HepG2 (cell line): ENCODE data around the gene PLEKHN1. TPM values are rescaled to one million over a fixed set of nuclear protein-coding genes. Genes with fewer than 3 reads are reported as not detected.

Experiments used
- ATAC-seq: fragments of 200-7000 bp; cut with Tn5 transposase; 3 replicates; pipeline ENCODE4 v1.9.1; 2020; ENCODE audit warnings: mild to moderate bottlenecking, moderate library complexity
- BruUV-seq: library from RNA; stranded (reverse); fragments of 400-500 nt; replicated peaks from 2 replicates; lab custom pipeline; 2021; lab: Mats Ljungman, UMichigan
- CTCF ChIA-PET: fragments of 300-600 bp; formaldehyde crosslinking; extraction: SDS; loops from one replicate; lab custom pipeline; 2021; ENCODE audit warnings: low total read pairs, inconsistent platforms, low intra/inter-chr PET ratio; lab: Yijun Ruan, JAX
- POLR2A ChIA-PET: fragments of 350-600 bp; sonication (Branson Sonifier 250); formaldehyde crosslinking; loops from one replicate; lab custom pipeline; 2020; ENCODE audit warnings: antibody characterized with exemption, inconsistent platforms; lab: Yijun Ruan, JAX
- DNase-seq: peaks from one replicate; pipeline ENCODE4 v3.0.0-alpha.2; 2015; ENCODE audit warnings: low spot score
- FAIRE-seq: peaks from 3 replicates; lab custom pipeline; 2011; peaks lifted over from hg19 to GRCh38; lab: Jason Lieb, UNC
- H2AFZ ChIP-seq: one replicate; pipeline ENCODE4 v1.6.1; 2011; ENCODE audit warnings: low read length, inconsistent platforms
- H3K27ac ChIP-seq: fragments of 300-600 bp; 3 replicates; pipeline ENCODE4 v1.8.0; 2011; ENCODE audit warnings: mixed run types, mild to moderate bottlenecking, mixed read lengths, low read length, inconsistent platforms; ENCODE audit not compliant: insufficient read depth; ENCODE audit errors: extremely low read length
- H3K27me3 ChIP-seq, 2 experiments: fragments of 200-600 bp in 1 of 2; 2 replicates in 1 of 2; 3 replicates in 1 of 2; pipeline versions ENCODE4 v1.6.0 to v1.8.0; 2011; ENCODE audit warnings: low read length in 2 of 2, mild to moderate bottlenecking in 2 of 2, moderate library complexity in 2 of 2, inconsistent platforms in 1 of 2; ENCODE audit not compliant: insufficient read depth in 2 of 2, control insufficient read depth in 1 of 2
- H3K36me3 ChIP-seq, 2 experiments: fragments of 200-600 bp in 1 of 2; replicated peaks in 1 of 2; 2 replicates in 1 of 2; 3 replicates in 1 of 2; pipeline versions ENCODE4 v1.5.1 to v1.8.0; 2011; ENCODE audit warnings: low read length in 2 of 2, inconsistent platforms in 1 of 2; ENCODE audit not compliant: insufficient read depth in 2 of 2, control insufficient read depth in 1 of 2
- H3K4me1 ChIP-seq: 2 replicates; pipeline ENCODE4 v1.5.1; 2012; ENCODE audit warnings: low read length, inconsistent platforms; ENCODE audit not compliant: insufficient read depth
- H3K4me2 ChIP-seq: 2 replicates; pipeline ENCODE4 v1.6.0; 2011; ENCODE audit warnings: low read depth, low read length, inconsistent platforms
- H3K4me3 ChIP-seq, 3 experiments: fragments of 200-600 bp in 1 of 3; sonication (generic), shearing (Covaris generic) in 1 of 3; replicated peaks in 1 of 3; 2 replicates each; pipeline ENCODE4 v1.5.1; 2011 to 2016; ENCODE audit warnings: low read length in 3 of 3, inconsistent platforms in 2 of 3, low read depth in 2 of 3, mild to moderate bottlenecking in 2 of 3, control low read depth in 1 of 3, mixed read lengths in 1 of 3; ENCODE audit not compliant: insufficient read depth in 1 of 3
- H3K79me2 ChIP-seq: one replicate; pipeline ENCODE4 v1.6.1; 2011; ENCODE audit warnings: low read length, inconsistent platforms; ENCODE audit not compliant: insufficient read depth
- H3K9ac ChIP-seq: 2 replicates; pipeline ENCODE4 v1.6.0; 2011; ENCODE audit warnings: mild to moderate bottlenecking, low read depth, low read length, inconsistent platforms; ENCODE audit not compliant: insufficient read depth
- H3K9me3 ChIP-seq: 2 replicates; pipeline ENCODE4 v1.5.1; 2012; ENCODE audit warnings: mild to moderate bottlenecking, low read length
- H4K20me1 ChIP-seq: 2 replicates; pipeline ENCODE4 v1.6.0; 2011; ENCODE audit warnings: inconsistent platforms, mild to moderate bottlenecking, low read length, moderate library complexity; ENCODE audit not compliant: insufficient read depth
- BHLHE40 ChIP-seq: IDR thresholded peaks from 2 replicates; pipeline ENCODE4 v1.6.1; 2011; ENCODE audit warnings: low read length, improper control_type of control experiment
- CERS6 ChIP-seq: sonication (generic); formaldehyde crosslinking; IDR thresholded peaks from 2 replicates; pipeline ENCODE4 v1.5.0; 2020; ENCODE audit warnings: missing genetic modification reagents
- EZH2 ChIP-seq: conservative IDR thresholded peaks from 2 replicates; pipeline ENCODE4 v1.6.1; 2012; ENCODE audit warnings: mild to moderate bottlenecking, low read depth, low read length, moderate library complexity
- HNRNPLL ChIP-seq: fragments of 200-400 bp; formaldehyde crosslinking; IDR thresholded peaks from 2 replicates; pipeline ENCODE4 v1.6.1; 2017; ENCODE audit warnings: mild to moderate bottlenecking, low read depth, low read length; ENCODE audit not compliant: poor library complexity, severe bottlenecking
- HOXA3 ChIP-seq: sonication (generic); formaldehyde crosslinking; IDR thresholded peaks from 2 replicates; pipeline ENCODE4 v1.5.0; 2020; ENCODE audit warnings: missing genetic modification reagents
- MTF2 ChIP-seq: sonication (generic); formaldehyde crosslinking; IDR thresholded peaks from 2 replicates; pipeline ENCODE4 v1.5.0; 2020; ENCODE audit warnings: missing genetic modification reagents, borderline replicate concordance
- RORA ChIP-seq: sonication (generic); formaldehyde crosslinking; IDR thresholded peaks from 2 replicates; pipeline ENCODE4 v1.5.0; 2020; ENCODE audit warnings: mild to moderate bottlenecking, missing genetic modification reagents, moderate library complexity
- TEF ChIP-seq: sonication (generic); formaldehyde crosslinking; IDR thresholded peaks from 2 replicates; pipeline ENCODE4 v1.5.0; 2020; ENCODE audit warnings: missing genetic modification reagents
- ZBTB34 ChIP-seq: sonication (generic); formaldehyde crosslinking; IDR thresholded peaks from 2 replicates; pipeline ENCODE4 v1.8.0; 2022; ENCODE audit warnings: mild to moderate bottlenecking, missing genetic modification reagents
- ZNF574 ChIP-seq: sonication (generic); formaldehyde crosslinking; IDR thresholded peaks from 2 replicates; pipeline ENCODE4 v1.4.0; 2020; ENCODE audit warnings: missing genetic modification reagents
- ZSCAN25 ChIP-seq: sonication (generic); formaldehyde crosslinking; IDR thresholded peaks from 2 replicates; pipeline ENCODE4 v1.8.0; 2022; ENCODE audit warnings: mild to moderate bottlenecking, missing genetic modification reagents
- WGBS: methylation state at CpG from one replicate; pipeline ENCODE4 v1.1.6; 2017; ENCODE audit warnings: low lambda C conversion rate; 5-methylcytosine and 5-hydroxymethylcytosine counted together
- in situ Hi-C: cut with HindIII; loops from 2 replicates; pipeline ENCODE4 v1.10.0; 2017; ENCODE audit warnings: low pct_unique_long_range_greater_than_20kb; ENCODE audit not compliant: extremely low pct_ligation_motif_present
- intact Hi-C: fragments of 100-400 bp; cut with micrococcal nuclease; formaldehyde crosslinking; loops from one replicate; pipeline ENCODE4 v1.10.0; 2022; ENCODE audit not compliant: unreplicated experiment
- polyA plus RNA-seq, 8 experiments: library from polyadenylated mRNA; depleted of rRNA in 3 of 8; stranded (reverse) in 7 of 8; unstranded in 1 of 8; fragments of >200 nt; fragmentation: Illumina TruSeq in 4 of 8; extraction: Trizol in 4 of 8; gene quantifications; 2 replicates each; pipeline versions ENCODE4 v1.2.1 to v1.2.3, GENCODE V29; 2011 to 2016; ENCODE audit warnings: low read depth in 4 of 8, missing spikeins in 1 of 8, mixed read lengths in 1 of 8; ENCODE audit not compliant: insufficient read depth in 1 of 8
- total RNA-seq, 5 experiments: library from RNA; depleted of rRNA; stranded (reverse); fragments of >200 nt; fragmentation: Illumina TruSeq; extraction: Trizol; gene quantifications; 2 replicates each; pipeline ENCODE4 v1.2.3, GENCODE V29; 2016; ENCODE audit warnings: low read depth in 1 of 5

PLEKHN1 gene
- total and polyA plus RNA-seq, 2 of the 13 experiments (the other 11 are each of a cell fraction or from before 2014, with no cell fraction given): 0.42 to 0.58 TPM

- POLR2A ChIA-PET: no interaction called here
- Histone ChIP-seq H3K4me3 (no peak overlapping the region), H3K27ac (no peak overlapping the region), H3K79me2 (no peaks in the 10 kb centered on the region), H3K4me2 (no peak overlapping the region), H3K9me3 (no peaks in the 10 kb centered on the region), H3K27me3 (peaks cover 41 to 88% of the 10 kb centered on the region in 2 experiments), H2AFZ (no peak overlapping the region), H3K9ac (no peak overlapping the region), H4K20me1 (0 out of 2 replicates have a peak, but pooled peaks cover 3% of the 10 kb centered on the region), H3K4me1 (no peaks in the 10 kb centered on the region), H3K36me3 (no peaks in the 10 kb centered on the region)
- intact Hi-C loops (no loop called here), in situ Hi-C loops (no loop called here)
- no peak for TF ChIP-seq ZSCAN25 (CRISPR knock-in tag)
- TF ChIP-seq RORA (CRISPR knock-in tag): no peak
- no peak for TF ChIP-seq HOXA3
- TF ChIP-seq EZH2: 0 out of 2 replicates have a peak, but pooled peaks have one; percentile 45
- peak; percentile 58; the same call in 1 of the 2 replicates for TF ChIP-seq MTF2 (CRISPR knock-in tag)
- no peak for TF ChIP-seq CERS6 (CRISPR knock-in tag)
- CTCF ChIA-PET: no interaction called here
- no TSS peak for BruUV-seq
- no peak for ATAC-seq
- DNase-seq: no peak
- no CpG with 5 or more reads among the region's 18 CpGs for WGBS
- FAIRE-seq: no peak
These were observed 35.6 kb upstream of the PLEKHN1 start for GRCh38 chr1:930633-931138.

- Histone ChIP-seq H3K4me1 (no peaks in the 10 kb centered on the region), H2AFZ (no peak overlapping the region), H3K27ac (no peak overlapping the region), H4K20me1 (no peaks in the 10 kb centered on the region), H3K4me3 (no peak overlapping the region), H3K9me3 (no peaks in the 10 kb centered on the region), H3K79me2 (no peaks in the 10 kb centered on the region), H3K27me3 (peaks cover 36 to 87% of the 10 kb centered on the region in 2 experiments), H3K9ac (no peak overlapping the region), H3K4me2 (no peak overlapping the region), H3K36me3 (no peaks in the 10 kb centered on the region)
- CTCF ChIA-PET: no interaction called here
- DNase-seq: no peak
- peak; percentile 9; the same call in 2 of the 3 replicates for ATAC-seq
- BruUV-seq: no TSS peak
- POLR2A ChIA-PET: no interaction called here
- WGBS: 23% methylated on average over 11 of the region's 15 CpGs
- in situ Hi-C loops (no loop called here), intact Hi-C loops (no loop called here)
- no peak for FAIRE-seq
- TF ChIP-seq HNRNPLL (no peak), BHLHE40 (no peak), ZNF574 (CRISPR knock-in tag) (no peak), ZBTB34 (CRISPR knock-in tag) (no peak), TEF (no peak)
These were observed 34.7 kb upstream of the PLEKHN1 start for GRCh38 chr1:931380-932172.
